Fibroblast of lung (primary cell): ENCODE results near the gene DET1. TPM values are rescaled to one million over a fixed set of nuclear protein-coding genes. Genes with fewer than 3 reads are reported as not detected.

Experiments
- DNase-seq, 2 donors: peaks; one replicate each; pipeline versions ENCODE4 v3.0.0 to v3.0.0-alpha.2; 2010; ENCODE audit warnings: low read depth in 2 of 2
- H2AFZ ChIP-seq: 2 replicates; pipeline ENCODE4 v1.5.1; 2012; ENCODE audit warnings: low read length, control low read depth, inconsistent platforms
- H3K27ac ChIP-seq: 2 replicates; pipeline ENCODE4 v1.5.1; 2011; ENCODE audit warnings: low read length, control low read depth; ENCODE audit not compliant: insufficient read depth
- H3K27me3 ChIP-seq: 2 replicates; pipeline ENCODE4 v1.5.1; 2011; ENCODE audit warnings: mild to moderate bottlenecking, low read length; ENCODE audit not compliant: control insufficient read depth, insufficient read depth
- H3K36me3 ChIP-seq: 2 replicates; pipeline ENCODE4 v1.5.1; 2011; ENCODE audit warnings: low read length; ENCODE audit not compliant: control insufficient read depth, insufficient read depth
- H3K4me1 ChIP-seq: 2 replicates; pipeline ENCODE4 v1.5.1; 2011; ENCODE audit warnings: low read length; ENCODE audit not compliant: control insufficient read depth, insufficient read depth; ENCODE audit errors: extremely low read depth
- H3K4me2 ChIP-seq: 2 replicates; pipeline ENCODE4 v1.5.1; 2011; ENCODE audit warnings: low read length, control low read depth; ENCODE audit not compliant: insufficient read depth; ENCODE audit errors: extremely low read depth
- H3K4me3 ChIP-seq, 4 experiments: fragments of 200-600 bp in 1 of 4; sonication (generic) in 1 of 4; replicated peaks in 1 of 4; 2 replicates each; pipeline ENCODE4 v1.5.1; 2011 to 2016; ENCODE audit warnings: low read length in 4 of 4, low read depth in 3 of 4, mild to moderate bottlenecking in 3 of 4, control low read depth in 2 of 4, inconsistent platforms in 1 of 4, mixed read lengths in 1 of 4; ENCODE audit not compliant: insufficient read depth in 1 of 4; ENCODE audit errors: control extremely low read depth in 1 of 4
- H3K79me2 ChIP-seq: 2 replicates; pipeline ENCODE4 v1.5.1; 2012; ENCODE audit warnings: mild to moderate bottlenecking, low read length, inconsistent platforms; ENCODE audit not compliant: control insufficient read depth, insufficient read depth
- H3K9ac ChIP-seq: 2 replicates; pipeline ENCODE4 v1.5.1; 2011; ENCODE audit warnings: mild to moderate bottlenecking, low read length, control low read depth; ENCODE audit not compliant: insufficient read depth
- H3K9me3 ChIP-seq: 2 replicates; pipeline ENCODE4 v1.5.1; 2012; ENCODE audit warnings: low read depth, low read length; ENCODE audit not compliant: control insufficient read depth, insufficient read depth
- H4K20me1 ChIP-seq: 2 replicates; pipeline ENCODE4 v1.5.1; 2011; ENCODE audit warnings: low read length; ENCODE audit not compliant: control insufficient read depth, insufficient read depth; ENCODE audit errors: extremely low read depth
- CTCF ChIP-seq, 2 donors: IDR thresholded peaks in 1 of 2; conservative IDR thresholded peaks in 1 of 2; 1 replicate in 1 of 2; 2 replicates in 1 of 2; pipeline ENCODE4 v1.5.1; 2011 to 2012; ENCODE audit warnings: low read length in 2 of 2, control low read depth in 1 of 2, inconsistent platforms in 1 of 2, low read depth in 1 of 2, mild to moderate bottlenecking in 1 of 2
- EZH2 ChIP-seq: IDR thresholded peaks from 2 replicates; pipeline ENCODE4 v1.5.1; 2012; ENCODE audit warnings: low read length, control low read depth, mild to moderate bottlenecking; ENCODE audit errors: missing control alignments
- polyA plus RNA-seq, 2 donors: library from polyadenylated mRNA; depleted of rRNA in 1 of 2; stranded (reverse) in 1 of 2; unstranded in 1 of 2; fragments of >200 nt; gene quantifications; 2 replicates each; pipeline ENCODE4 v1.2.1, GENCODE V29; 2011 to 2012; ENCODE audit warnings: missing spikeins in 1 of 2
- total RNA-seq: library from RNA; depleted of rRNA; stranded (reverse); fragments of >200 nt; gene quantifications from 2 replicates; pipeline ENCODE4 v1.2.1, GENCODE V29; 2014

DET1 gene
- total and polyA plus RNA-seq, 2 donors (not counting 1 experiment from before 2014, with no cell fraction given), result 6.4 to 8.9 TPM

GRCh38 chr15:88574655-88575054 lies 28.2 kb upstream of the DET1 start:
- Histone ChIP-seq H3K4me1 (no peaks in the 10 kb centered on the region), H3K27ac (no peak overlapping the region), H3K79me2 (no peaks in the 10 kb centered on the region), H3K4me3 (no peak overlapping the region), H2AFZ (no peak overlapping the region), H4K20me1 (no peaks in the 10 kb centered on the region), H3K27me3 (peaks cover 7% of the 10 kb centered on the region), H3K36me3 (no peaks in the 10 kb centered on the region), H3K9me3 (no peaks in the 10 kb centered on the region), H3K4me2 (no peak overlapping the region), H3K9ac (no peak overlapping the region)
- TF ChIP-seq CTCF (conservative IDR thresholded peaks at IDR 0.05 in 1 of 2, IDR thresholded peaks at IDR 0.05 in 1 of 2; ENCODE audit: low read depth in 1 of 2, low read length in 2 of 2) (no peak), EZH2 (no peak)
- DNase-seq, result no peak

- Histone ChIP-seq H3K9me3 (no peaks in the 10 kb centered on the region), H3K79me2 (no peaks in the 10 kb centered on the region), H3K27ac (no peak overlapping the region), H3K4me3 (no peak overlapping the region), H3K4me1 (no peaks in the 10 kb centered on the region), H3K9ac (no peak overlapping the region), H3K4me2 (no peak overlapping the region), H2AFZ (no peak overlapping the region), H3K27me3 (peaks cover 7% of the 10 kb centered on the region), H4K20me1 (no peaks in the 10 kb centered on the region), H3K36me3 (no peaks in the 10 kb centered on the region)
- TF ChIP-seq EZH2 (no peak), CTCF (conservative IDR thresholded peaks at IDR 0.05 in 1 of 2, IDR thresholded peaks at IDR 0.05 in 1 of 2; ENCODE audit: low read depth in 1 of 2, low read length in 2 of 2) (no peak)
- no peak for DNase-seq
These were observed 27.6 kb upstream of the DET1 start for GRCh38 chr15:88574077-88574476.

DNA sequence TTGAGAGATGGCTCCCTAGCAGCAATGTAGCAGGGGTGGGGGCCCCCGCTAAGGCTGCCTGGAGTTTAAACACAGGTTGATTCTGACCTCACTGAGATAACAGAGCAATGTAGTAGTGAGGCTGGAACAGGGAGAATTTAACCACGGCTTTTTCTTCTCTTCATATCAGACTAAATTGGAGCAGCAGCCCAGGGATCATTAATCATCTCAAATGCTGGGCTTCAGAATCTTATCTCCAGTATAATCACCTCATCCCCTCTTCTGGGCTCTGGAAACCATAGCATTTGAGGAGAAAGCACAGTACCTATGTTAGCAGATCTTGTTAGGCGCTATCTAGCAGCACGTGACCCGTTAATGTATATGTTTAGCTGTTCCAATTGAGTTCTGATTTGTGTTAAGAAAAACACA lies 25.4 kb upstream of the DET1 start:
- no peak overlapping the region for H3K27ac ChIP-seq
- H2AFZ ChIP-seq, result no peak overlapping the region
- H3K4me1 ChIP-seq, result no peaks in the 10 kb centered on the region
- no peaks in the 10 kb centered on the region for H4K20me1 ChIP-seq
- H3K4me3 ChIP-seq, result no peak overlapping the region
- peaks cover 7% of the 10 kb centered on the region for H3K27me3 ChIP-seq
- H3K9ac ChIP-seq, result no peak overlapping the region
- no peak for DNase-seq
- no peak overlapping the region for H3K4me2 ChIP-seq
- TF ChIP-seq CTCF (conservative IDR thresholded peaks at IDR 0.05 in 1 of 2, IDR thresholded peaks at IDR 0.05 in 1 of 2; ENCODE audit: low read depth in 1 of 2, low read length in 2 of 2) (no peak), EZH2 (no peak)
- H3K9me3 ChIP-seq, result no peaks in the 10 kb centered on the region
- no peaks in the 10 kb centered on the region for H3K79me2 ChIP-seq
- H3K36me3 ChIP-seq, result no peaks in the 10 kb centered on the region
